Caco-2 (cell line): ENCODE measurements around the gene LHX3. TPM values are rescaled to one million over a fixed set of nuclear protein-coding genes. Genes with fewer than 3 reads are reported as not detected.

Experiments
- Bru-seq: library from RNA; stranded (reverse); fragments of 400-500 nt; gene quantifications from one replicate; lab custom pipeline; 2021; lab: Mats Ljungman, UMichigan
- BruChase-seq, 2 experiments: library from RNA; stranded (reverse); fragments of 400-500 nt; gene quantifications; one replicate each; lab custom pipeline; 2021; lab: Mats Ljungman, UMichigan
- BruUV-seq: library from RNA; stranded (reverse); fragments of 400-500 nt; replicated peaks from 2 replicates; lab custom pipeline; 2021; lab: Mats Ljungman, UMichigan
- CTCF ChIA-PET: fragments of 300-600 bp; sonication (Branson Sonifier 250); formaldehyde crosslinking; loops from one replicate; lab custom pipeline; 2022; ENCODE audit warnings: antibody characterized with exemption; lab: Charles Lee
- POLR2A ChIA-PET: fragments of 300-600 bp; sonication (Branson Sonifier 250); formaldehyde crosslinking; loops from one replicate; lab custom pipeline; 2022; ENCODE audit warnings: antibody characterized with exemption; lab: Charles Lee
- DNase-seq, 2 experiments: peaks; one replicate each; pipeline versions ENCODE4 v3.0.0 to v3.0.0-alpha.2; 2020 to 2022
- H3K27me3 ChIP-seq: replicated peaks from 2 replicates; pipeline ENCODE4 v1.6.0; 2011; ENCODE audit warnings: low read length; ENCODE audit not compliant: control insufficient read depth, insufficient read depth
- H3K36me3 ChIP-seq: 2 replicates; pipeline ENCODE4 v1.5.1; 2011; ENCODE audit warnings: low read length; ENCODE audit not compliant: control insufficient read depth, insufficient read depth
- H3K4me1 ChIP-seq: fragments of 250-450 bp; sonication (Bioruptor Pico); 2 replicates; pipeline ENCODE4 v1.5.1; 2020; ENCODE audit warnings: mild to moderate bottlenecking
- H3K4me3 ChIP-seq: 2 replicates; pipeline ENCODE4 v1.5.1; 2011; ENCODE audit warnings: low read depth, mild to moderate bottlenecking, control low read depth, low read length
- H3K9me3 ChIP-seq: fragments of 250-450 bp; sonication (Bioruptor Pico); 2 replicates; pipeline ENCODE4 v1.5.1; 2020; ENCODE audit warnings: mild to moderate bottlenecking, moderate library complexity
- H3K27ac Mint-ChIP-seq: one replicate; pipeline ENCODE4 v1.8.0; 2022; ENCODE audit warnings: mixed read lengths; ENCODE audit not compliant: unreplicated experiment
- H3K27me3 Mint-ChIP-seq: one replicate; pipeline ENCODE4 v1.8.0; 2022; ENCODE audit warnings: mixed read lengths; ENCODE audit not compliant: insufficient read depth, unreplicated experiment
- H3K36me3 Mint-ChIP-seq: one replicate; pipeline ENCODE4 v1.8.0; 2022; ENCODE audit warnings: mild to moderate bottlenecking, mixed read lengths; ENCODE audit not compliant: insufficient read depth, unreplicated experiment
- H3K4me1 Mint-ChIP-seq: one replicate; pipeline ENCODE4 v1.8.0; 2022; ENCODE audit warnings: low read depth, mixed read lengths; ENCODE audit not compliant: unreplicated experiment
- H3K4me3 Mint-ChIP-seq: one replicate; pipeline ENCODE4 v1.8.0; 2022; ENCODE audit warnings: mild to moderate bottlenecking, moderate library complexity, mixed read lengths; ENCODE audit not compliant: unreplicated experiment
- H3K9me3 Mint-ChIP-seq: one replicate; pipeline ENCODE4 v1.8.0; 2022; ENCODE audit warnings: mixed read lengths; ENCODE audit not compliant: unreplicated experiment
- CTCF ChIP-seq, 2 experiments: fragments of 200-600 bp in 1 of 2; IDR thresholded peaks; 1 replicate in 1 of 2; 2 replicates in 1 of 2; pipeline versions ENCODE4 v1.5.1 to v1.8.0; 2011 to 2022; ENCODE audit warnings: antibody characterized with exemption in 1 of 2, control low read depth in 1 of 2, inconsistent platforms in 1 of 2, low read depth in 1 of 2, low read length in 1 of 2, mild to moderate bottlenecking in 1 of 2, moderate library complexity in 1 of 2; ENCODE audit not compliant: insufficient read depth in 1 of 2, severe bottlenecking in 1 of 2, unreplicated experiment in 1 of 2
- intact Hi-C: fragments of 100-400 bp; cut with micrococcal nuclease; formaldehyde crosslinking; loops from one replicate; pipeline ENCODE4 v1.10.0; 2022; ENCODE audit not compliant: unreplicated experiment
- long read RNA-seq: library from polyadenylated mRNA; stranded (forward); transcript quantifications from one replicate; pipeline ENCODE4 v2.0.0, GENCODE V29; 2022
- total RNA-seq: library from RNA; stranded (reverse); gene quantifications from 2 replicates; pipeline ENCODE4 v1.2.3, GENCODE V29; 2022

The LHX3 gene
- total RNA-seq (1.1 and 1.2 TPM in 2 replicates), Bru-seq, nascent RNA (percentile 32 among the genes with signal in this experiment), BruChase-seq, experiment 1, labeled RNA remaining after a 2-hour chase (percentile 32 among the genes with signal in this experiment), BruChase-seq, experiment 2, labeled RNA remaining after a 6-hour chase (percentile 34 among the genes with signal in this experiment)
- long read RNA-seq, partial matches to known transcripts = 2 of 2 reads
- long read RNA-seq, other reads (novel, unspliced or antisense) = 0 of 2 reads

DNA sequence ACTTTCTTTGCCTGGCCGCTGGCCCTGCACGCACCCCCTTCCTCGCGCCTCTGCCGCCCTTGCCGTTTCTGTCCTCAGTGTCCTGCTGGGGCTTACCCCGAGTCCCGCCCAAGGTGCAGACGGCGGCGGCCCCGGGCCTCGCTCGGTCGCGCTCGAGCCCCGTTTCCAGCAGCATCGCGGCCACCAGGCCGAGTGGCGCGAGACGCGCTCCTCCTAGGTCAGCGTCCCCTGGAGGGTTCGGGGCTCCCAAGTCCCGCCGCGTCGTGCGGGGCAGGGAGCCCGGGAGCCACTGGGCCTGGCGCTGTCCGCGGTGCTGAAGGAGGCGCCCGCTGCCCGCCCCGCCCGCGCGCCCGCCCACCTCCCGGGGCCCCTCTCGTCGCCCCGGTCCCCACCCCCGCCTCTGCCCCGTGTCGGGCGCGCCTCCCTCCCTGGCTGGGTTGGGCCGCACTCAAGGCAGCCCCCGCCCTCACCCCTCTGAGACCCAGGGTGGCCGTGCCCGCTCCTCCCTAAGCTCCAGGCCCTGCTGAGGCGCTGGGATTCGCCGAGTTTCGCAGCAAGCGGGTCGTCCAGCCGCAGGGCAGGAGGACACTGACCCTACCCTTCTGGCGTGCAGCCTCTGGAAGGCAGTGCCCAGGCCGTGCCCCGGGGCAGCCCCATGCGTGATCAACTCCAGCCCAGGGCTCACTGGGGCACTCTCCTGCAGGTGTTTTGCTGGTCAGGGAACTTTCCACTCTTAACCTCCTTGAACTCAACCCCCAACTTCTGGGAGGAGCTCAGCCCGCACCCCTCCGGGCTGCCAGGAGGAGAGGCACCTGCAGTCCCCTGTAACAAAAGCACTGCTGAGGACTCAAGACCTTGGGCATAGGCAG, at the start of gene LHX3:
TSS of gene LHX3 (minus strand) at position 291 of the 869 bp plus-strand sequence. CDS start at position 175, 116 bp downstream.
- DNase-seq = no peak
- intact Hi-C loops = no loop called here
- no peak within 1 kb of the TSS for H3K4me3 Mint-ChIP-seq
- no peak within 1 kb of the TSS for H3K4me3 ChIP-seq
- peaks cover 23% of the 10 kb centered on the region for H3K36me3 Mint-ChIP-seq
- no TSS peak for BruUV-seq
- no peaks in the 10 kb centered on the region for H3K9me3 Mint-ChIP-seq
- H3K27me3 Mint-ChIP-seq = no peaks in the 10 kb centered on the region
- ChIA-PET CTCF (no interaction called here), POLR2A (no interaction called here)
- no peaks in the 10 kb centered on the region for H3K36me3 ChIP-seq
- H3K4me1 Mint-ChIP-seq = no peaks in the 10 kb centered on the region
- H3K9me3 ChIP-seq = no peaks in the 10 kb centered on the region
- H3K4me1 ChIP-seq = 0 out of 2 replicates have a peak, but pooled peaks cover 5% of the 10 kb centered on the region
- no peaks in the 10 kb centered on the region for H3K27me3 ChIP-seq
- TF ChIP-seq CTCF (IDR thresholded peaks at IDR 0.05; ENCODE audit: insufficient read depth in 1 of 2, low read depth in 1 of 2, low read length in 1 of 2, severe bottlenecking in 1 of 2, unreplicated experiment in 1 of 2) = no peak
- no peak within 1 kb of the TSS for H3K27ac Mint-ChIP-seq

GRCh38 chr9:136253246-136254130, 48.6 kb upstream of the LHX3 start:
- H3K9me3 Mint-ChIP-seq = no peaks in the 10 kb centered on the region
- intact Hi-C loops = no loop called here
- H3K36me3 Mint-ChIP-seq = peaks cover 4% of the 10 kb centered on the region
- Histone ChIP-seq H3K27me3 (no peaks in the 10 kb centered on the region), H3K36me3 (no peaks in the 10 kb centered on the region), H3K4me3 (no peak overlapping the region), H3K4me1 (no peaks in the 10 kb centered on the region), H3K9me3 (no peaks in the 10 kb centered on the region)
- BruUV-seq = no TSS peak
- CTCF ChIA-PET = no interaction called here
- no peak overlapping the region for H3K27ac Mint-ChIP-seq
- no peak for TF ChIP-seq CTCF (IDR thresholded peaks at IDR 0.05; ENCODE audit: insufficient read depth in 1 of 2, low read depth in 1 of 2, low read length in 1 of 2, severe bottlenecking in 1 of 2, unreplicated experiment in 1 of 2)
- no peaks in the 10 kb centered on the region for H3K4me1 Mint-ChIP-seq
- POLR2A ChIA-PET = no interaction called here
- no peak for DNase-seq
- H3K27me3 Mint-ChIP-seq = no peaks in the 10 kb centered on the region
- H3K4me3 Mint-ChIP-seq = no peak overlapping the region

DNA sequence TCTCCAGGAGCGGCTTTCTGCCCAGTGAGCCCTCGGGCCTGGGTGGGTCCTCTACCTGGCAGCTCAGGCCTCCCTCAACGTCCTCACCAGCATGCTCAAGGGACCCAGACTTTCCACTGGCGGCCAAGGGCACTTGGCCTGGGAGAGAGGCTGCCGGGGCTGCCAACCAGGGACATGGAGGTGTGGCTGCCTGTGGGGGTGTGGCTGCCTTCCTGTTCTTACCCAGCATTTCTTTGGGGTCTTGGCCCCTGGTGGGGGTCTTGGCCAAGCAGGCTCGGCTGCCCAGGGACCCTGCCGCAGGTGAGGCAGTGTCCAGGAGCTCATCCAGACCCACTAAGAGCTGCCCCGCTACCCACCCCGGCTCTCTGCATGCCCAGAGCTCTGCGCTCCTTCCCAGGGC, 47.9 kb upstream of the LHX3 start:
- POLR2A ChIA-PET = no interaction called here
- Mint-ChIP-seq H3K9me3 (no peaks in the 10 kb centered on the region), H3K27ac (no peak overlapping the region), H3K4me1 (no peaks in the 10 kb centered on the region), H3K27me3 (no peaks in the 10 kb centered on the region), H3K4me3 (no peak overlapping the region), H3K36me3 (peaks cover 4% of the 10 kb centered on the region)
- Histone ChIP-seq H3K4me3 (no peak overlapping the region), H3K27me3 (no peaks in the 10 kb centered on the region), H3K36me3 (no peaks in the 10 kb centered on the region), H3K4me1 (no peaks in the 10 kb centered on the region), H3K9me3 (no peaks in the 10 kb centered on the region)
- BruUV-seq = no TSS peak
- CTCF ChIA-PET = no interaction called here
- TF ChIP-seq CTCF (IDR thresholded peaks at IDR 0.05; ENCODE audit: insufficient read depth in 1 of 2, low read depth in 1 of 2, low read length in 1 of 2, severe bottlenecking in 1 of 2, unreplicated experiment in 1 of 2) = no peak
- intact Hi-C loops = no loop called here
- no peak for DNase-seq
